GM18498 (cell line): ENCODE data around the gene CDCA4.

Experiments used
- ATAC-seq: cut with Tn5 transposase; IDR thresholded peaks from one replicate; pipeline ENCODE4 v1.9.1; 2021; ENCODE audit warnings: mild to moderate bottlenecking, moderate library complexity; ENCODE audit not compliant: unreplicated experiment

Gene CDCA4

GRCh38 chr14:105015905-105016304 lies 5.0 kb downstream of the CDCA4 start:
- no peak for ATAC-seq

GRCh38 chr14:105015242-105015641 lies 5.6 kb downstream of the CDCA4 start:
- no peak for ATAC-seq

GRCh38 chr14:105014631-105015030 lies 6.3 kb downstream of the CDCA4 start:
- no peak for ATAC-seq

DNA sequence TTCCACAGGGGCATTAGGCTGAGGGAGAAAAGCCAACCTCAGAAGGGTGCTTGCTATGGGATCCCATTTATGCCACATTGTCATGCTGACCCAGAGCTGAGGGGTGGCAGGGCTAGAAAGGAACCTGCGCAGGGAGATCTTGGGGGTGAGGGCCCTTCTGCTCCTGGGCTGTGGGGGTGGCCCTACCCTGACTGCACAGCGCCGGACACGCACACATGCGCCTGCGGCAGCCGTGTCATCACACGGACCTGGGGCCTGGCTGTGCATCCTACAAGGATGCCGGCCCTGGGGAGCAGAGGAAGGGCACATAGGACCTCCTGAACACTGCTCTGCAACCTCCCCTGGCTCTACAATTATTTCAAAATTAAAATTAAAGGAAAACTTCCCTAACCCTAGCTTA lies 6.9 kb downstream of the CDCA4 start:
- no peak for ATAC-seq

DNA sequence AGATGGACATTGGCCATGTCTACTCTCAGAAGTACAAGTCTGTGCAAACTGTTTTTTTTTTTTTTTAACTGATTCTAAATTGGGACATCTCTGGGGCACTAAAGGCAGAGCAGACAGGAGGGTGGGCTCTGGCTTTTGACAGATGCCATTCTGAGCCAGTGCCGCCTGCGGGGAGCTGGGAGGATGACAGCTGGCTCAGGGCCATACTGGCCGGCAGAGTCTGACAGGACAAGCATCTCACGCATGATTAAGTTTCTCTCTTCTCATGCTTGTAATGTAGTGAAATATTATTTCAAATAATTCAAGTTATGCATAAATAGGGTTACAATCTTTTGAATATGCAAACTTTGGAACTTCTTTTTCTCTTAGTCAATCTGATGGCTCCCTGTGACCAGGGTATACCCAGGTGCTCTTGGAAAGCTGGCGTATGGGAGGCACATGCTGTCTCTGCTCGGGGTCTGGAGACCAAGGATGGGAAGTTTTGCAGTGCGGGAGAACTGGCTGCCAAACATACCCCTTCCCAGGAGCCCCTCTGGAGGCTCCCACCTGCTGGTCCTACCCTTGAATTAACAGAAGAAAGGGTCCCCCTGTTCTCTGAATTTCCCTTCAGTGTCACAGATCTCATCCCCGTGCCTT lies 7.6 kb downstream of the CDCA4 start:
- no peak for ATAC-seq

GRCh38 chr14:105012171-105012985 lies 8.5 kb downstream of the CDCA4 start:
- no peak for ATAC-seq

DNA sequence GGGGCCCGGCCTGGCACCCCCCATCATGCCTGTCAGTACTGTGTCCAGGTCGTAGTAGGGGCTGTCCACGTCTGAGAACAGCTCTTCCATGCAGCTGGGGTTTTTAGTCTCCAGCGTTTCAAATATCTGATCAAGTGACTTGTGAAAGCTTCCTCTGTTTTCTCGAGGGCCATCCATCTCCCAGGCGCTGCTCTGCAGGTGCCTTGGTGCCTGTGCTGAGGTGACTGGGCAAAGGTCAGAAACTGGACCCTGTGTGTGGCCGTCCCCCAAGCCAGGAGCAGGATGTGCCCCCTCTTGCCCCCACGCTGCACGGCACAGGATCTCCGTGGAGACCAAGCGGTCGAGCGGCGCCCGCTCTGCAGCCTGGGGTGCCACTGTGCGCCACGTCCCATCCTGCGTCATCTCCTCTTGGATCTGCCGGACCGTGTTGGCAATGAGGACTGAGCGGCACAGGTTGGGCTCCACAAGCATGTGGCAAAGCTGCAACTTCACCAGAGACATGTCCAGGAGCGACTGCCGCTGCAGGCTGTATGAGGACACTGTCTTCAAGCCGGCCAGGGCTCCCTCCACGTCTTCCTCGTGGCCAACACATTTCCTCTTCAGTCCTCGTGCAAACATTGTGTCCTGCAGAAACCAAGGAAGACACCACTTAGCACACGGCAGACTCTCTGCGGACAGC lies 9.4 kb downstream of the CDCA4 start:
- no peak for ATAC-seq

- no peak for ATAC-seq
Observed at GRCh38 chr14:105010891-105011291, 10.0 kb downstream of the CDCA4 start.

GRCh38 chr14:105010106-105010505 lies 10.8 kb downstream of the CDCA4 start:
- no peak for ATAC-seq

DNA sequence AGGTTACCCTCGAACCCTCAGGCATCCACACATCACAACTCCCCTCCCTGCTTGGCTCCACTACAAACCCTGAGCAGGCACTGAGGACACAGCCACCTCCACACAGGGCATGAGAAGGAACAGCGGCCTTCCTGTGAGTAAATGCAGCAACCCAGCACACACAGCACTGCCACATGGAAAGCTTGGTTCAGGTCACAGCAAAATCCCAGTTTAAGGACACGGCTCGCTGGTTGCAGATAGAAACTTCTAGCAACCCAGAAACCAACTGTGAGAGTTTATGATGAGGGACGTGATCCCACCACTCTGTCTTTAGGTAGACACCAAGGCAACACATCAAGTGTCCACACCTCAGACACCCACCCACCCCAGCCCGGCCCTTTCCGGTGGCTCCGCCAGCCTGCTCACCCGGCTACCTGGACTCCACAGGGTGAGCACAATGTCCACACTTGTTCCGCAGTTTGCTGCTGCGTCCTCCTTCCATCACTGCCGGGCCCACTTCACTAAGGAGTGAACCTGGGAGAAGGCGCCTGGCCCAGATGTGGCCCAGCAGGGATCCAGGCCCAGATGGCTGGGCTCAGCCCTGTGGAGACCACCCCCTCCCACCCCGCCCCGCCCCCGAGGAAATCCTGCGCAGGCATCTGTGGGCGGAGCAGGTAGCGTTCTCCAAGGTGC lies 13.2 kb downstream of the CDCA4 start:
- ATAC-seq: no peak

- ATAC-seq: no peak
Observed at GRCh38 chr14:105006831-105007592, 13.9 kb downstream of the CDCA4 start.

DNA sequence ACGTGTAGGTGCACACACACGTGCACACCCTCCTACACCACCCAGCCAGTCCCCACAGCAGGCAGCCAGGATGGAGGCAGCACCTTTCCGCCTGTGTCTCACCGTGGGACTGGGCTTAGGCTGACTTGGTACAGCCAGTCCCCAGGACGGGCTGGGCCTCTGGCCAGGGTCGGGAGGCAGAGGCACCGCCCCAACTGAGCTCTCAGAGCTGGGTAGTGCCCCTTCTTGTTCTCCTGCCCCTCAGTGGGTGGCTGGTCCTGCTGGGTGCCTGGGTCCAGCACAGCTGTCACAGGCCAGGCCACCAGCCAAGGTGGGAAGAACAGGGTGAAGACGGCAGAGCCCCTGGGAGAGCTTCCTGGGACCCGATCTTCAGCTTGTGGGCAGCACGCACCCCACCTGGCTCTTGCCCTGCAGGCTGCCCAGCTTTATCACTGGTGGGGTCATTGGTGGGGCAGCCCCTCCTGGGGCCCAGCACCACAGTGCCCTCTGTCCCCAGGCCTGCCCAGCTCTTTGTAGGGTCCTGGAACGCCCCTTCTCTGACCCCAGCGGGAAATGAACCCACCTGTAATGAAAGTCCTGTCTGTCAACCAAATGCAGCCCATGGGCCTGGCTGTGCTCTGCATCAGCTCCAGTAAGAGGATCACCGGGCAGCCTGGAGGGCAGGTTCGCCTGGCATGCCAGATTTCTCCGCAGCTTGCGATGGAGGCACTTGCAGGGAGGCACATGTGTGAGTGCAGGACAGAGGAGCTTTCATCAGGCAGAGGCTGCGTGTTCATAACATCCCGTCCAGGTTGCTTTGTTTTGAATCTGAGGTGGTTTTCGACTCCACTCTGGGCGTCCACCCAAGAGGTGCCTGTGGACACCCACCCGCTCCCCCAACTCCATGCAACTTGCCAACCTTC lies 14.7 kb downstream of the CDCA4 start:
- ATAC-seq: no peak

GRCh38 chr14:105005329-105005928 lies 15.5 kb downstream of the CDCA4 start:
- ATAC-seq: no peak

DNA sequence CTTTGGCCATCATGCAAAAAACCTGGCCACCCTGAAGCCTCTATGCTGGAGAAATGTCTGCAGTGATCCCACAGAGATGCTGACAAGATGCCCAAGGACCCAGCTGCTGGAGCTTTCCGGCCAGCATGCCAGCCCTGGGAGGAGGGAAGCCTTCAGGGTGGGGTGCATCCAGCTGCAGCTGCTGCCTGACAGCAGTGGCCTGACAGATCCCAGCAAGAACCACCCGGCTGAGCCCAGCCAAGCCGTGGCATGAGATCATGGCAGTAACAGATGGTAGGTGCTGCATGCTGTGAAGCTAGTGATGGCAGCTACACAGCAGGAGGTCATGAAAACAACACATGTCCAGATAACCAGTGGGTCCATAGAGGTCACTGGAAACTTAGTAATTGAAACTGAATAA lies 21.5 kb downstream of the CDCA4 start:
- no peak for ATAC-seq

GRCh38 chr14:104998801-104999200 lies 22.1 kb downstream of the CDCA4 start:
- ATAC-seq: no peak

GRCh38 chr14:104996483-104996882 lies 24.4 kb downstream of the CDCA4 start:
- ATAC-seq: no peak

GRCh38 chr14:104996032-104996431 lies 24.9 kb downstream of the CDCA4 start:
- ATAC-seq: no peak

DNA sequence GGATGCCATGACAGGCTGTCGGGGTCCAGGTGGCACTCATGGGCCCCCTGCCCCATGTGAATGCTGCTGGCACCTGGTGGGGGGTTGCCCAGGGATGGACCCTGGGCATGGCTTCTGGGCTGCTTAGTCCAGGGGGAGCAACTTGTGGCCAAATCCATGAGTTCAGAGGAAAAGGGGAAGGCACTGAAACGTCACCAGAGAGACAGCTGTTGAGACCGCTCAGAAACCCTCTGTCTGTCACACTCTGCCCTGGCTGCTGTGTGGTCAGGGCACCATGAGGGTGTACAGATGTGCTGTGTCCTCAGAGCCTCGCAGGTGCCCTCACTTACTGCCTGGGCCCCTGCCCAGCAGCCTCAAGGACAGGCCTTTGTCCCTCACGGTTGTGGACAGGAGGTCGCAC lies 25.9 kb downstream of the CDCA4 start:
- no peak for ATAC-seq
